GM21381 (cell line): Measurements from ENCODE around the gene RAPGEF1.
"Not testable (repeated sequence)": the region's sequence is repeated elsewhere in the genome, so short reads cannot be mapped to it uniquely, and the experiment has no call there.

Source experiments
- ATAC-seq: cut with Tn5 transposase; IDR thresholded peaks from one replicate; pipeline ENCODE4 v1.9.1; 2021; ENCODE audit warnings: mild to moderate bottlenecking, moderate library complexity; ENCODE audit not compliant: unreplicated experiment

RAPGEF1 gene

DNA sequence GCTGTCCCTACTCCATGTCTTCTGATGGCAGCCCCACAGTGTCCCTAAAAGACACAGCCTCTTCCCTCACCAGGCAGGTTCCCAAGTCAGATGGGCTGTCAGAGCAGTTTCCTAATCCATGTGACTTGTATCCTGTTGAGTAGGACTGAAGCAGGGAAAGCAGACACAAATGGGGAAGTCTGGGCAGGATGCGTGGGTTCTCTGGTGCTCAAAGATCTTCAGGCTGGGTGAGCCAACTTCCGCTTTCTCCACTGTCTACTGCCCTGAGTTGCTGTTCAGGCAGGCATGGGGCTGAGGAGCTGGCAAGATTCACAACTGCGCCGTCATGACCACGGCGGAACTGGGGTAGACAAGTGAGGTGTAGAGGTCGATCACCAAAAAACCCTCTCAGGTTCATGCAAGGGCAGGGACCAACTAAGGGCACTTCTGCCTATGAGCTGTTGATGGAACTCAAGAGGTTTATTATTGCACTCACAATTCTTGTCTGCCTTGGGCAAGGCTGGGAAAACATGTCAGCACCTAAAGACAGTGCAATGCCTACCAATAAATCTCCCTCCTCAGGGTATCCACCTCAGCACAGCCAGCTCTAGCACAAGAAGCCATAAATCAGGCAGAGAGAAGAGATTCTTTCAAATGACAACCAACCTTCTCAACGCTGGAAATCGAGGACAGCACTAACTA lies 83.4 kb downstream of the RAPGEF1 start:
- ATAC-seq: peak; percentile 72

DNA sequence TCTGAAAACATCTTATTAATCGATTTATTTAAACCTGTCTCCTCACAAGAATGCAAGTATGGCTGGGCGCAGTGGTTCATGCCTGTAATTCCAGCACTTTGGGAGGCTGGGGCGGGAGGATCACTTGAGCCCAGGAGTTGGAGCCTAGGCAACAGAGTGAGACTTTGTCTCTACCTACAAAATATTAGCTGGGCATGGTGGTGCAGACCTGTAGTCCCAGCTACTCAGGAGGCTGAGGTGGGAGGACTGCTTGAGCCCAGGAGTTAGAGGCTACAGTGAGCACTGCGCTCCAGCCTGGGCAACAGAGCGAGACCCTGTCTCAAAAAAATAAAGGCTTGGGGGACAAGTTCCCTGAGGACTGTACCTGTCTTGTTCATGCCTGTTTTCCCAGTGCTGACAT lies 85.5 kb downstream of the RAPGEF1 start:
- ATAC-seq: not testable (repeated sequence)

DNA sequence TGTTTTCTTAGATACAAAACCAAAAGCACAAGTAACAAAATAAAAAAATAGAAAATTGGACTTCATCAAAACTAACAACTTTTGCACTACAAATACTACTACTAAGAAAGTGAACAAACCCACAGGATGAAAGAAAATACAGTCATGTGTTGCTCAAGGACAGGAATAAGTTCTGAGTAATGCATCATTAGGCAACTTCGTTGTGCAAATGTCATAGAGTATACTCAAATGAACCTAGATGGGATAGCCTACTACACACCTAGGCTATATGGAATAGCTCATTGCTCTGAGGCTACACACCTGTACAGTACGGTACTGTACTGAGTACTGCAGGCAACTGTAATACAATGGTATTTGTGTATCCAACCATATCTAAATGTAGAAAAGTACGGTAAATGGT lies 88.3 kb downstream of the RAPGEF1 start:
- no peak for ATAC-seq

DNA sequence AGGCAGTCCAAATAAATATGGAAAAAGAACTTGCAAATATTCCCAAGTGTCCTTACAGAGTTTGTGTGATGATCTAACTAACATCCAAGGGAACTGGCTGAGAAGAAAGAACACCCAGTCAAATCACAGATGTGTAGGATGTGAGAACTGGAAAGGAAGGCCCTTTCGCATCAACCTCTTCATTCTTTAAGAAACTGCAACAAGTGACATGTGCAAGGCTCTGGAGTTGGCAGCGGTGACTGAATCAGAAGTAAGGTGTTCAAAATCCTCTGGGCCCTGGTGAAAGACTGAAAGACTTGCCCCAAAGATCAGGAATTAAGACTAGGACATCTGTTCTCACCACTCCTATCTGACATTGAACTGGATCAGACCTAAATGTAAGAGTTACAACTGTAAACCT lies 88.7 kb downstream of the RAPGEF1 start:
- no peak for ATAC-seq

DNA sequence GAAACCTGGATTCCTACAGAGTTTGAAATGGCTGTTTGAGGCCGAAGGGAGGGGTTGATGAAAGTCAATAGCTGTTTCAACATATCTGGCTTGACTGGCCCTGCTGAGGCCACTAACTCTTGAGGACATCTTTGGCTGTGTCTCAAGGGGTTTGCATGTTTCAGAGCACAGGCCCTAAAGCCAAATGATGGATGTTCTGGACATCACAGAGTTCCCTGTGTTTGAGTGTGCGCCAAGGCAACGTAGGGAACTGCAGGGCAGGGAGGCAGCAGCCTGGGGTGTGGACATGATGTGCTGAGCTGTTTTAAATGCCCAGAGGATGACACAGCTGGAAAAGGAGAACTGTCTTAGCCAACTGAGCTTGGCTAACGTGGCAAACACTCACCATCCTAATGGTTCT lies 89.6 kb downstream of the RAPGEF1 start:
- no peak for ATAC-seq

DNA sequence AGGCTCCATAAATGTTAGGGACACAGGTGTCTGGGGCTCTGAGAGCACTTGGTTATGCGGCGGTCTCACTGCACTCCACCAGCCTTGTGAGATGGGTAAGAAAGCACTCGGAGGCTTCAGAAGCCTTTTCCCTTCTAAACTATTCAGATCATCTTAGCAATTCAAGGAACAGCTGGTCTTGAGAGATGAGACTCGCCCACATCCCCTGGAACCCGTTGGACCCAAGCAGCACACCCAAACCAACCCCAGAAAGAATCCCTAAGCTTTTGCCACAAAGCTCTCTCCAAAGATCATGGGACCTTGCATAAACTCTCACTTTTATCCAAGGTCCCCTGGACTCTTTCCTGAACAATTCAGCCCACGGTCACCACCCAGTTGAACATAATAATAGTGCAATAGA lies 90.2 kb downstream of the RAPGEF1 start:
- ATAC-seq: no peak

DNA sequence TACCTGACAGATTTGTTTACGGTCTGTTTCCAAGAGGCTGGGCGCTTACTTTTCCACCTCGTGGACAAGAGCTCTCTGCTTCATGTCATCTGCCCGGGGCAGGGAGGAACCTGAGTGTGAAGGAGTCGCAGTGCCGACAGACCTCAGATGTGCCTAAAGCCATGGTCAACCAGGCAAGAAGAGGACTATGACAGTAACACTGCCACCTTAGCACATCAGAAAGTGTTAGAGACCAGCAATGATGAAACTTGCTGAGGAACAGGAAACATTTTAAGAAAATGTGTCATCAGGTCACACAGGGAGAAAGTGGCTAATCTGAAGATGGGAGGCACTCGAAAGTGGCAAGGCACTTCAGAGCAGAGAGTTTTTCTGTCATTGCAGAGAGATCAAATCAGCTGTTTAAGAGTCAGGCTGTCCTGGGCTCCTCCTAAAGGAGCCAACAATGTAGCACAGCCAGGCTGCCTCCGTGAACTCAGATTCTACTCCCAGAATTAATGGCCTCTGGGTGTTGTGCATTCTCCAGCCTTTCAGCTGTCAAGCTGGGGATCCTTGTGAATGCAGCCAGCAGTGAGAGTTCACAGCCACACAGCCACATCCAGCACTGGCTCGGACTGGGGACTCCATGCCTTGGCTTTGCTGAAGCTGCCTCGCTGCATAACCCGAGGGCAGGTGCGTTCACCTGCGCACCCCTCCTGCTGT lies 94.6 kb downstream of the RAPGEF1 start:
- ATAC-seq: peak; percentile 69

DNA sequence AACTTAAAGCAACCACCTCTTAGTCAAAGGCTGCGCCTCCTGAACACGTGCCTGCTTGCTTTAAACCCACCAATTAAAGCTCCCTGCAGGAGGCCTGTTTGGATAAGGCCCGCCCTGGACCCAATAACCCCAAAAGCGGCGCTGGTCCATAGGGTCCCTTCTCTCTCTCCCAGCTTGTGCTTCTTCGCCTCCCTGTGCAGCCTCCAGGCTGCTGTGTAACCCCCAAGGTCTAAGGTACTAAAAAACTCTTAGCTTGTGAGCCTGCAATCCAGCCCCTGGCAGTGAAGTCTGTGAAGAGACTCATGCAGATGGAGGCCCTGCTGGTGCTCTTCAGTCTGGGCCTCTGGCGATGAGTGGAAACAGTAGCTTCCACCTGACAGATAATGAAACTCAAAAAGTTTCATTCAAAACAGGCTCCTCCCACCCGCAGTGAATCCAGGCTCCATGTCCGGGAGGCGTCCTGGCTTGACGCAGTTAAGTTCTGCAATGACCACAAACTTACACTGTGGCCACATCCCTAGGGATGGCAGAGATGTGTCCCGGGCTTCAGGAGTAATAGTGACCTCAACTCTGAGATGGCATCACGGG lies 97.3 kb downstream of the RAPGEF1 start:
- ATAC-seq: peak; percentile 52

DNA sequence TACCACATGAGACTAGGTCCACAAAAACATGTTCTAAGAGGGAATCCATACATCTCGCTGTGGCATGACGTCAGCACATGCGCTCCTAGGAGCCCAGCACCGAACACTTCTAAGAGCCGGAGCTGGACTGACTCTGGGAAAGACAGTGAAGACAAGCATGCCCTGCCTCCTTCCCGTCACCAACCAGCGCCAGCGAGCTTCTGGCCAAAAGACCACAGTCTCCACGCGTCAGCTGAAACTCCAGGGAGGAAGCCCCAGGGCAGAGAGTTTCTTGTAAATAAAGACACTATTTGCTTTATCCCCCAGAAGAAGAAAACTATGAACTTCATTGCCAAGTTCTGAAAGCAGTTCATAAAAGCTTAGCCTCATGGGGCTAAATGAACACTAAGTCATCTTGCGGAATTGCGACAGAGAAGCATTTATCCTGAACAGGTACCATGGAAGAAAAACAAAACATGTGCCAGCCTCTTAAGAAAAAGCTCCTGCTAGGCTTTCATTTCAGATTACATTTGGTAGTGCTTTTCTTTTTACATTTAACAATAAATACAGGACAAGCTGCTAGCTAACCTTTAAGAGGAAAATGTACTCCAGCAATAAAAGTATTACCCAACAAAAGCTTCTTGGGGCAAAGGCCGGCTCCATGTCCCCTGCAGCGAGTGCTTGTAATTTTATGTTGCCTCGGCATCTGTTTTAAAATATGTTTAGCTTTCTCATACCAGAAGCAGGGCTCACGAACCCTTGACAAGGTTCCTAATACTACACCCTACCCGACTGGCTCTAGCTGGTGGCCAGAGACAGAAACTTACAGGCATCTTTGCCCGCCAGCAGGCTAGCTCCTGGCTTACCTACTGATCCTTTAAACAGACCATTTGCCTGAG lies 98.0 kb downstream of the RAPGEF1 start:
- no peak for ATAC-seq

DNA sequence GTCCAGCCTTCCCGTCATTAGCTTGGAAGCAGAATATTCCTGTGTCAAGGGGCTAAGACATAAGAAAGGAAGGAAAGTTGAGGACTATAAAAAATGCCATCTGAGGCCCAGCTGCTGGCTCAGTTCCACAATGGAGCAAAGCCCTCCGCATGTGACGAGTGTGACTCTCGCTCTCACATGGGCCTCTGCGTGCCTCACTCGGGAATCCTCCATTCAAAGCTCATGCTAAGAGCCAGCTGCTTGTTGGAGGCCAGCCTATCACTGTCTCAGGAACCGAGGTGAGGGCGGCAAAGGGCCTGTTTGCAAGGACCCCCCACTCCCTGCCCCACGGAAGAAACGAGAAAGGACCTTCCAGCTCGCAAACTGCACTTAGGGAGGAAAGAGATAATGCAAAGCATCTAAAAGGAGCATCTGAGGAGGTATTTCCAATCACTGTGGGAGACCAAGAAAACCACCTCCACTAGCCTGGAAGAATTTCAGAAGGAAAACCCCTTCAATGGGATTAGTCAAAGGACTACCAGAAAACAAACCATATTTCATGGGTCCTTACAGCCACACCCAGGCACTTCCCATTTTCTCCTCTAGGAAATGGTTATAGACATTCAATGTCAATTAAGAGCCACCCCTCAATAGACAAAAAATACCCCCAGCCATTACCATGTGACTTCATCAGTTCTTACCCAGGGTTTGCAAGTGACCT lies 99.3 kb downstream of the RAPGEF1 start:
- ATAC-seq: no peak

DNA sequence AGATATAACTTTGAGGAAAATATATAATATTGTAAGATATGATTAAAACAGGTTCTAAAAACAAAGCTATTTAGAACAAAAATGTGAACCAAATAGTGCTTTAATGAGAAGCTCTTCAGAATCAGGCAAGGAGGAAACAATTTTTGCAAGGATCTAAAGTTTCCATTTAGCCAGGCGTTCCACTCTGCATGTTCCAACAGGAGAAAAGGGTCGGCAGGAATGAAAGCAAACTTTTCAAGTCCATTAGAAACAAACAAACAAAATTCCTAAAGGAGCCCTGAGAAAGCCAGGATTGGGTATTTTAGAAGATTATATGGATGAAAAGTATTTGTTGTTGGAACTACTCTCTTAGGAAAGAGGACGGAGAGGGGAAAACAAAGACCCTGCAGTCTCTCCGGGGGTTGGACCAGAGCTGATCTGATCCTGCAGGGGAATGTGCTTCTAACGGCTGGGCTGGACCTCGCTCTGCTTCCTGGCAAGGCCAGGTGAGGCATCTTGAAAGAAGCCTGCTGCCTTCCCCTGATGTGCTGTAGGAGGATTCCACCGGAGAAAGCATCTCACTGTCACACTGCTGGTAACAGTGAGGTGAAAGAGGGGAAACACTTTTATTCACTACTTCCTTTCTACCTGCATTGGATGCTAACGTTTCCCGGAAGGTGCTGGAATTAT lies 100.0 kb downstream of the RAPGEF1 start:
- no peak for ATAC-seq

DNA sequence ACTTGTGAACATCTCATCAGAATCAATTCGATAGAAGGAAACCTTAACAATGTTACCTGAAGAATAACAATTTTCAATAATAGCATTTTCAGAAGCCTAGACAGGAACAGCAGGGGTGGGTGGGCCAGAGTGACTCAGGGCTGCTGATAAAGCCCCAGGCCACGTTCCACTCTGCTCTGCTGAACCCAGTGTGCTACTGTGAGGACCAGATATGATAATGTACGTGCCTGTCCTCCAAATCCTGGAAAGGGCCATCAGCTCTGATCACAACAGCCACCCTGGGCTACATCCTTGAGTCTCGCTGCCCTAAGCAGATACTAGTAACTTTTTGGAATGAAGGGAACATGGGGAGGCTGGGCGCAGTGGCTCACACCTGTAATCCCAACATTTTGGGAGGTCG lies 103.3 kb downstream of the RAPGEF1 start:
- ATAC-seq: no peak

DNA sequence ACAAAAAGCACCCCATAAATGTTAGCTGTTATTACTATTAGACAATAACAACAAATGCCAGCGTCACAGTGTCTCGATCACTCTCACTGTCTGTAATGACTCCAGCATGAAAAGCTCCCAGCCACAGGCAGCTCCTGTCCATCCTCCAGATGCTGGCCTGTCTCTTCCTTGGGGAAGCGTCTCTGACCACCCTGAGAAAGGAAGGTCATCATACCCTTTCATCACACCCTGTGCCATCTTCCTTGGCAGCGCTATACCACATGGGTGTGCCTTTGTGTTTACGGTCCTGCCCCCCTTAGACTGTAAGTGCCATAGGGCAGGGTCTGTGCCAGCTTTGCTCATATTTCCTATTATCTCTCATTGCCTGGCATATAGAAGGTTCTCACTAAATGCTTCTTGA lies 104.0 kb downstream of the RAPGEF1 start:
- ATAC-seq: no peak

DNA sequence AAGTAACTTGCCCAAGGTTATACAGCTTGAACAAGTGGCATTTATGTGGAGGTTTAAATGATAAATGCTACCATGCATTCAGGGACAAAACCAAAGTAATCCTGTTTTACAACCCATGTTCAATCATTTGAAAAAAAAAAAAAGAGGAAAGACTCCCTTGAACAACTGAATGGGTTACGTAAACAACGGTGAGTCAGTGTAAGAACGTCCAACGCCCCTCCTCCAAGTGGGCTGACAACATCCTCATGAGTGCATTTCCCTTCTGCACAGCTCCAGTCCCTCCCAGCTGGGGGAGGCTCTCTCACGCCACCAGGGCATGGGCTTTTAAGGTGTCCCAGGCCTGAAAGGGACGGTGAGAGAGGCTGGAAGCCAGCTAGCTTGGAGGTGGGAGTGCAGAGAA lies 104.6 kb downstream of the RAPGEF1 start:
- no peak for ATAC-seq

DNA sequence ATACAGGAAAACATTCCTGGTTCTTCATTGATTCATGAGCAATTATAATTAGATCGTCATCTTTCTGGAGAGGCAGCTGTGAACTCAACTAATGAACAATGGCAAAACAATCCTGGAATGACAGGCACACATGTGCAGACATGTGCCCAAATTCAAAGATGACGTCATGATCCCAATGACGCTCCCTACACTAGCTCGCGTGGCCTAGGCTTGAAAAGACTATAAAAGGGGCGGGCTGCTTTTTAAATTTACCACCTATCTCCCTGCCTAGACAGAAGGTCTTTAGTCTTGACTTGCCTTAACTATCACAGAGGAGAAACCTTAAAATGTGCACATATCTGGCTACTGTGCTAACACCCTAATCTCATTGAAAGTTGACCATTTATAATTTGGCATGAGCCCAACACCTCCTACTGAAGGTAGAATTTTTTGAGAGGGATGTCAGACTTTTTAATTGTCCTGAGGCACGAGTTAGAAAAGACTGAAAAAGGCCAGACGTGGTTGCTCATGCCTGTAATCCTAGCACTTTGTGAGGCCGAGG lies 106.3 kb downstream of the RAPGEF1 start:
- ATAC-seq: no peak

DNA sequence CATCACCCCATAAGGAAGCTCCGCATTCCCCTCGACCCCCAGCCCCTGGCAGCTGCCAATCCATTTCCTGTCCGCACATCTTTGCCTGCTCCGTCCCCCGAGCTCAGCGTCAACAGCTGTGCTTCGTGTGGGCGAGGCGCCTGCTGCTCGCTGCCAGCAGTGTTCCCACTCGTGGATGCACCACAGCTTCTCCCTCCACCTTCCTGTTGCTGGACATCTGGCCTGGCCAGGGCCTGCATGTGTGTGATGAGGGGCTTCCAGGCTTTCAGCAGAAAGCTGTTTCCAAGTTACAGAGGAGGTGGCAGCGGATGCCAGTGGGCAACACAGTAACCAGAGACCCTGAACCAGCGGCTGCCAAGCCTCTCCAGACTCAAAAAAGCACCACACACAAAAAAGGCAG lies 108.6 kb downstream of the RAPGEF1 start:
- ATAC-seq: no peak

DNA sequence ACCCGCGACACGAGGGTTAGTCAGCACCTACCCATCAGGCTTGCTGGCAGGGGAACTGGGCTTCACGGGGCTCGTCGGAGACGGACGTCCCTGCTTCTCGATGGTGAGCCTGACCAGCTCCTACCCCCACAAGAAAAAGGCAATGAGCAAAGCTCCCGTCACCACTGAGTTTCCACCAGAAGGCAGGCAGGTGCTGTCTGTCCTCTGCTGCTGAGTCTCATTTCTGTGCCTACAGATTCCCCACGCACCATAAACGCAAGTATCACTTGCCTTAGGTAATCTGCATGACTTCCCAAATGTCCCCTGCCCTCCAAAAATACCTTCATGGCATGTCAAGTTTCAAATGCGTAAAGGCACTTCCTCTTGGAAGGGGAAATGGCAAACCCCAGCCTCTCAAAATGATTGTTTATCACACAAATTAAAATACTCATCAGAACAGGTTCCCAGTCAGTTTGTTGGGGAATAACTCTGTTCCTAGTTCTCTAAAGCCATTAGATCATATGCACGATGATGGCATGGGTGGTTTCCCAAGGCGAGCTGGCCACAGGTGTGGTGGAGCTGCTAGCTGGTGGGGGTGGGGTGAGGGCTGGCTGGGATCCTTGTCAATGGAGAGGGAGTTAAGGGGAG lies 109.6 kb downstream of the RAPGEF1 start:
- ATAC-seq: peak; percentile 36

DNA sequence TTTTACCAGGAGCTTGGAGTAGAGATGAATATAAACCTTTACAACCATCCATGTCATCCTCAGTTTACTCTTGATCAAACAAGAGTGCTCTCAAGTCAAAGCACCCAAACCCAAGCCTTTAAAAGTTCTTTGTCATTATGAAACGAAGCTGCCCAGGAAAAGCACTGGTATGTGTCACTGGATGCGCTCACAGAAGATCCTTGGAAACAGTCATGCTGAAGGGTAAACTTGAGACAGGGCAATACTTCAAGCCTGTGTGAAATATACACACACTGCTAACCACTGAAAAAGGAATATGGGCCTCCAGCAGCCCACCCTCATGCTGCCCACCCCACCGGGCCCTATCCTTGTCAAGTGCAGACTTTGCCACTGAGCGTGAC lies 110.1 kb downstream of the RAPGEF1 start:
- no peak for ATAC-seq

DNA sequence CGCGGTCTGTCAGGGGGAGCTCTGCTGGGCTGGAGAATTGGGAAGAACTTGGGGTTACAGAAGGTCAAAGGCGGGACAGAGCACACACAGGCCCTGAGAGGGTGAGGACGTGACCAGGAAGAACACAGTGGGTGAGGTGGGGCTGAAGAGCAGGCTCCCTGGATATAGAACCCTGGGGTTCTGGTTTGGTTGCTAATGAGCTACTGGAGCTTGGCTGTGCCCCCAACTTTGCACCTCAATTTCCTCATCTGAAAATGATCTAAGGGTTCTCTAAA lies 110.7 kb downstream of the RAPGEF1 start:
- no peak for ATAC-seq
